ENCODE measurements around the gene CNBP.

GRCh38 chr3:129164500-129164899 is 19.2 kb downstream of the CNBP start:
- TF ChIP-seq POLR2A (IDR thresholded peaks at IDR 0.05), result no peak
- TF ChIP-seq, protein P1, sequence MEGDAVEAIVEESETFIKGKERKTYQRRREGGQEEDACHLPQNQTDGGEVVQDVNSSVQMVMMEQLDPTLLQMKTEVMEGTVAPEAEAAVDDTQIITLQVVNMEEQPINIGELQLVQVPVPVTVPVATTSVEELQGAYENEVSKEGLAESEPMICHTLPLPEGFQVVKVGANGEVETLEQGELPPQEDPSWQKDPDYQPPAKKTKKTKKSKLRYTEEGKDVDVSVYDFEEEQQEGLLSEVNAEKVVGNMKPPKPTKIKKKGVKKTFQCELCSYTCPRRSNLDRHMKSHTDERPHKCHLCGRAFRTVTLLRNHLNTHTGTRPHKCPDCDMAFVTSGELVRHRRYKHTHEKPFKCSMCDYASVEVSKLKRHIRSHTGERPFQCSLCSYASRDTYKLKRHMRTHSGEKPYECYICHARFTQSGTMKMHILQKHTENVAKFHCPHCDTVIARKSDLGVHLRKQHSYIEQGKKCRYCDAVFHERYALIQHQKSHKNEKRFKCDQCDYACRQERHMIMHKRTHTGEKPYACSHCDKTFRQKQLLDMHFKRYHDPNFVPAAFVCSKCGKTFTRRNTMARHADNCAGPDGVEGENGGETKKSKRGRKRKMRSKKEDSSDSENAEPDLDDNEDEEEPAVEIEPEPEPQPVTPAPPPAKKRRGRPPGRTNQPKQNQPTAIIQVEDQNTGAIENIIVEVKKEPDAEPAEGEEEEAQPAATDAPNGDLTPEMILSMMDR (IDR thresholded peaks at IDR 0.05), result no peak

Measured in thyroid gland (tissue), 4 donors.